Measurements from ENCODE around the gene ACBD3.

- TF ChIP-seq POLR2A (IDR thresholded peaks at IDR 0.05), result no peak
- TF ChIP-seq CTCF (IDR thresholded peaks at IDR 0.05), result no peak
Measured at GRCh38 chr1:226133504-226134123, 52.9 kb downstream of the ACBD3 start.

All from esophagus squamous epithelium (tissue), 4 donors.